ENCODE results near the gene SAMD4A.
"Not testable (repeated sequence)": the region's sequence is repeated elsewhere in the genome, so short reads cannot be mapped to it uniquely, and the experiment has no call there.

The SAMD4A gene

GRCh38 chr14:54623279-54624004, 56.5 kb downstream of the SAMD4A start:
- no peak overlapping the region for H3K27ac ChIP-seq (replicated peaks)
- peaks cover 8% of the 10 kb centered on the region for H3K27me3 ChIP-seq (ENCODE audit: insufficient read depth, poor library complexity, severe bottlenecking)
- DNase-seq (ENCODE audit: low read depth in 1 of 2, low spot score in 1 of 2) = no peak
- no peak overlapping the region for H3K4me3 ChIP-seq (replicated peaks; ENCODE audit: insufficient read depth, low read length)
- TF ChIP-seq POLR2AphosphoS5 (IDR thresholded peaks at IDR 0.05; ENCODE audit: low read depth) = no peak
- TF ChIP-seq SPI1 (IDR thresholded peaks at IDR 0.05; ENCODE audit: borderline replicate concordance, low read depth) = no peak
- no peak for TF ChIP-seq CTCF (IDR thresholded peaks at IDR 0.05; ENCODE audit: insufficient read depth, low read length)

GRCh38 chr14:54624005-54624358, 57.1 kb downstream of the SAMD4A start:
- DNase-seq (ENCODE audit: low read depth in 1 of 2, low spot score in 1 of 2); H3K27me3 ChIP-seq (ENCODE audit: insufficient read depth, poor library complexity, severe bottlenecking); H3K27ac ChIP-seq (replicated peaks); H3K4me3 ChIP-seq (replicated peaks; ENCODE audit: insufficient read depth, low read length): not testable (repeated sequence)

- Histone ChIP-seq H3K4me3 (replicated peaks; ENCODE audit: insufficient read depth, low read length) (no peak overlapping the region), H3K27me3 (ENCODE audit: insufficient read depth, poor library complexity, severe bottlenecking) (peaks cover 8% of the 10 kb centered on the region), H3K27ac (replicated peaks) (no peak overlapping the region)
- TF ChIP-seq GABPA (IDR thresholded peaks at IDR 0.05; ENCODE audit: low read depth) (no peak), CTCF (IDR thresholded peaks at IDR 0.05; ENCODE audit: insufficient read depth, low read length) (no peak), REST (IDR thresholded peaks at IDR 0.05; ENCODE audit: insufficient replicate concordance, low read depth) (no peak), SPI1 (IDR thresholded peaks at IDR 0.05; ENCODE audit: borderline replicate concordance, low read depth) (no peak), POLR2AphosphoS5 (IDR thresholded peaks at IDR 0.05; ENCODE audit: low read depth) (no peak)
- no peak for DNase-seq (ENCODE audit: low read depth in 1 of 2, low spot score in 1 of 2)
Observed at GRCh38 chr14:54625112-54625511, 58.2 kb downstream of the SAMD4A start.

- TF ChIP-seq CTCF (IDR thresholded peaks at IDR 0.05; ENCODE audit: insufficient read depth, low read length) = no peak
- Histone ChIP-seq H3K4me3 (replicated peaks; ENCODE audit: insufficient read depth, low read length) (no peak overlapping the region), H3K27me3 (ENCODE audit: insufficient read depth, poor library complexity, severe bottlenecking) (peaks cover 8% of the 10 kb centered on the region), H3K27ac (replicated peaks) (no peak overlapping the region)
- DNase-seq (ENCODE audit: low read depth in 1 of 2, low spot score in 1 of 2) = no peak
Observed at GRCh38 chr14:54627219-54627539, 60.3 kb downstream of the SAMD4A start.

- no peak for DNase-seq (ENCODE audit: low read depth in 1 of 2, low spot score in 1 of 2)
- TF ChIP-seq CTCF (IDR thresholded peaks at IDR 0.05; ENCODE audit: insufficient read depth, low read length) (no peak), POLR2AphosphoS5 (IDR thresholded peaks at IDR 0.05; ENCODE audit: low read depth) (no peak), SPI1 (IDR thresholded peaks at IDR 0.05; ENCODE audit: borderline replicate concordance, low read depth) (no peak), REST (IDR thresholded peaks at IDR 0.05; ENCODE audit: insufficient replicate concordance, low read depth) (no peak), GABPA (IDR thresholded peaks at IDR 0.05; ENCODE audit: low read depth) (no peak)
- Histone ChIP-seq H3K4me3 (replicated peaks; ENCODE audit: insufficient read depth, low read length) (no peak overlapping the region), H3K27me3 (ENCODE audit: insufficient read depth, poor library complexity, severe bottlenecking) (peaks cover 8% of the 10 kb centered on the region), H3K27ac (replicated peaks) (no peak overlapping the region)
Observed at GRCh38 chr14:54627540-54628363, 60.8 kb downstream of the SAMD4A start.

Data from HL-60 (cell line).